GM19193 (cell line): ENCODE data around the gene TAF6L.

Source experiments
- POLR2A ChIP-seq: IDR thresholded peaks from 4 replicates; pipeline ENCODE4 v1.6.1; 2011; ENCODE audit not compliant: insufficient read depth, insufficient read length; ENCODE audit errors: extremely low read depth

Gene TAF6L

DNA sequence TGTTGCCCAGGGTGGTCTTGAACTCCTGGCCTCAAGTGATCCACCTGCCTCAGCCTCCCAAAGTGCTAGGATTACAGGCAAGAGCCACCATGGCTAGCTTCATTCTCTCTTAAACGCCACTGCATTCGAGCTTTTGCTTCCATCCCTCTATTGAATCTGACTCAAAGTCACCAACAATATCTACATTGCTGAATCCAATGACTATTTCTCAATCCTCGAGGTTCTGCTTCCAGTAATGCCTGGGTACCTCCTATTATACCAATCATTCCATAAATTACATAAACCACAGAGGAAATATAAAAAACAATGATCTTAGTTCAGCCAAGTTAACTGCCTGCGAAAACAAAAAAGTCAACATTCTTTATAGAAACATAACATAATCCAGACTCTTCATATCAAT, 45.9 kb downstream of the TAF6L start:
- no peak for TF ChIP-seq POLR2A

DNA sequence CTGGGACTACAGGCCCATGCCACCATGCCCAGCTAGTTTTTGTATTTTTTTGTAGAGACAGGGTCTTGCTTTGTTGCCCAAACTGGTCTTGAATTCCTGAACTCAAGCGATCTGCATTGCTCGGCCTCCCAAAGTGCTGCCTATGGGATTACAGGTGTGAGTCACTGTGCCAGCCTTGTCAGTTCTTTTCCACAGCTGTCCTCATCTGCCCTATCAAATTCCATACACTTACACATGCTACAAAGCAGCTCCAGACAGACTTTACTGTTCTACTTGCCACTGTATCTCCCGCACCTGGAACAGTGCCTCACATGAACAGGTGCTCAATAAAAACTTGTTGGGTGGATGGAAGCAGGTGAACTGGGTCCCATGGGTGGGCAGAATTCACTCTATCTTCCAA, 52.5 kb downstream of the TAF6L start:
- no peak for TF ChIP-seq POLR2A

DNA sequence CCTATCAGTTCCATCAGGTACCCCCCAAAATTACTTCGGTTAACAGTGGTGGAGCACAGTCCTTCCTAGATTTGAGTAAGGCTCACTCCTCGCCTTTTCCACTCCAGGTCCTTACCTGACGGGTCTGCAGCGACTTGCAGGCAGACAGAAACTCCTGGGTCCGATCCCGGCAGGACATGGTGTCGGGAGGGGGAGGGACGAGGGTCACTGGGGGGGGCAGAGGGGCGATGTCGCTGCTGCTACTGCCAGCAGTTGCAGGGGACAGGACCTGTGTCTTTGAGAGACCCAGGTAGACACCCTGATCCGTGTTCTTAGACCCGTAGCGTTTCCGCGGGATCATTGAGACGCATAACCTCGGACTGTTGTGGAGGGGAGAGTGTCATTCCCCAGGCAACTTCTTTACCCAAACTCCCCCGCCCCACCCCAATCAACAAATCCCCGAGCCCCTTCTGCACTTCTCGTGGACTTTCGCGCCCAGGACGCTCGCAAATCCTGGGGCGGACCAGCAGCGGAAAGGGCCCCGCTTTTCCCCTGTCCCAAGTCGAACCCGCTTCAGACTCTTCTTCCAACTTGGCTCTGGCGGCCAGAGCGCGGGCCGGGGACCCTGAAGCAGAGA, 59.8 kb downstream of the TAF6L start:
- TF ChIP-seq POLR2A: no peak

DNA sequence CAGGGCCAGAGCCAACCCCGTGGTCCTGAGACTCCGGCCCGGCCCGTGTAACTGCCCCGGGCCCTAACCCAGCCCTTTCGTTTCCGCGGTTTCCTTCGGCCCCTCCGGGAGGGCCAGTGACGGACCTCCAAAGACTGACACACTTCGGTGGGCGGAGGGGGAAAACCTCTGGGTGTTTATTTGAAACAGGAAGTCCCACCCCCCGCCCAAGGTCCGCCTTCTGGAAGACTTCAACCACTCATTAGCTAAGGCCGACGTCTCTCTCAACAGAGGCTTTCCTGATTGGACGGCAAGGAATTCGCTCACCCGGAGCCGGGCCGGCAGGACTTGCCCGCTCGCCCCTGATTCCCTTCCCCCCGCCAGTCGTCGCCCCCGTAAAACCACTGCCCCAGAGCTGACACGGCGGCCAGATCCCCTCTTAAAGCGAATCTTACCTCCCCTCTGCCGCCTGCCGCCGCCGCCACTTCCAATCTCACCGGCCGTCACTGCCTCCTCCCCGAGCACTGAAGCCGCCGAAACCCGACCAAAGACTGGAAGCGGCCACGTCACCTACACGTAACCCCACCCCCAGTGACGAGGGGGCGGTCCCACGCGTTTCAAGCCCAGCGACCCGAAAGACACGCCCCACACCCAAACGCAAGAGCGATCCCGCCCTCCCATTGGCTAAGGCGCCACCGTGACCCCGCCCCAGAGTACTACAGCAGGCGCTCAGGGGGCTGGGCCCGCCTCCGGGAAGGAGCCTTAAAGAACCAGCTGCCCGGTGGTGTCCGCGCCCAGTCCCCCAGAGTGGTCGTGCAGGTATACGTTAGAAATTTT, 60.5 kb downstream of the TAF6L start, which contains the start of gene STX5:
TSS of gene STX5 (minus strand) at position 532 of the 816 bp plus-strand sequence. CDS start 808 bp downstream, outside the sequence.
- peak; percentile 82 for TF ChIP-seq POLR2A

DNA sequence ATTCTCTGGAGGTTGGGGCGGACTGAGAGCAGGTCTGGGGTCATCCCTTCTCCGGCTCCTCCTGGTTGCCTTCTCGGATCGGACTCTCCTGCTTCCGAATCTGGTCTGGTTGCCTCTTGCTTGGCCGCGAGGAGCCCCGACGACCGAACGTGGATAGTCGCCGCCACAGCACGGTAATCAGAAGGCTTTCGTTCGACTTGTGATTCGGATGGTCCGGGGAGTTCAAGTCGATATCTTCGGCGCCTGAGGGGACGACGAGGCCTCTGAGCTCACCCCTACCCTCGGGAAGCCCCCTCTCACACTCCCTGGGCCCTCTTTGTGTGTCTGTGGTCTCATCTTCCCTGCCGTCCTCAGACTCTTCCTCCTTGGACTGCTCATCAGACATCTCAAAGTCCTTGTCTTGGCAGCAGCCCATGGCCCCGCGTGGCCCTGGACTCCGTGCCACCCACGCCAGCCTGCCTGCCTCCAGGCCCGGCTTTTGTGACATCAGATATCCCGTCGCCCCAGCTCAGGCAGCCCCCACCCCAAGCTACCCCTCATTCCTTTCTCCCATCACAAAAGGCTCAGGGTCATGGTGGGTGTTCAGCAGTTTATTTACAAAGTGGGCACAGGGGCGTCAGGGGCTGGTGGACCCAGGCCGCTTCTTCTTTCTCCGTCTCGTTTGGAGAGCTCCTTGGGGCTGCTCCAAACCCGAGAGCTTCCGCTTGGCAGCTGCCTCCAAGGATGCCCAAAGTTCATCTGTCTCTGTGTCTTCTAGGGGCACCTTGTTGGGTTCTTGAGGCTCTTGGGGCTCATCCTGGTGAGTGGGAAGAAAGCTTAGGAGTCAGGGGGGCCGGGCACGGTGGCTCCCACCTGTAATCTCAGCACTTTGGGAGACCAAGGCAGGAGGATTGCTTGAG, 61.4 kb downstream of the TAF6L start, which contains the start of gene TEX54:
TSS of gene TEX54 (minus strand) at position 506 of the 899 bp plus-strand sequence.
- no peak for TF ChIP-seq POLR2A

DNA sequence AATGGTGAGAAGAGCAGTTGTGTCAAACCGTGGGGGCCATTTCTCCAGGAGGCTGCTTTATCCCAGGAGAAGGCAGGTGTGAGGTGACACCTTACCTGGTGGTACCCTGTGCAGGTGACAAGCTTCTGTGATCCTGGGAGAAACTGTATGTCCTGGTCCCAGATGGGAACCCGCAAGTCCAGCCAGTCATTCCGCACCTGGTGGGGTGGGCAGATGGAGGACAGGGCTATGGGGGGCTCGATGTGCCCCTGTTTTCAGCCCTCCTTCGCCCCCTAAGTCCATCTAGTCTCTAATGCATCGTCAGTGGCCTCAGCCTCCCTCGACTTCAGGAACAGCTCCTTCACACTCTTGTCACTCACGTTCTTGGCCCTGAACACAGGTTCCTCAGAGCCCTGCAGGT, 64.1 kb downstream of the TAF6L start:
- TF ChIP-seq POLR2A: no peak
